Effector CD8-positive, alpha-beta T cell (primary cell): ENCODE measurements around the gene LCNL1.

Experiments used
- DNase-seq: peaks from one replicate; lab custom pipeline; 2025; lab: John Stamatoyannopoulos, UW
- total RNA-seq, 4 experiments: gene quantifications; one replicate each; lab custom pipeline; 2026; lab: John Stamatoyannopoulos, UW

LCNL1 gene
- total RNA-seq: 0 to 1.3 (median 0.09) reads per million in 4 experiments

DNA sequence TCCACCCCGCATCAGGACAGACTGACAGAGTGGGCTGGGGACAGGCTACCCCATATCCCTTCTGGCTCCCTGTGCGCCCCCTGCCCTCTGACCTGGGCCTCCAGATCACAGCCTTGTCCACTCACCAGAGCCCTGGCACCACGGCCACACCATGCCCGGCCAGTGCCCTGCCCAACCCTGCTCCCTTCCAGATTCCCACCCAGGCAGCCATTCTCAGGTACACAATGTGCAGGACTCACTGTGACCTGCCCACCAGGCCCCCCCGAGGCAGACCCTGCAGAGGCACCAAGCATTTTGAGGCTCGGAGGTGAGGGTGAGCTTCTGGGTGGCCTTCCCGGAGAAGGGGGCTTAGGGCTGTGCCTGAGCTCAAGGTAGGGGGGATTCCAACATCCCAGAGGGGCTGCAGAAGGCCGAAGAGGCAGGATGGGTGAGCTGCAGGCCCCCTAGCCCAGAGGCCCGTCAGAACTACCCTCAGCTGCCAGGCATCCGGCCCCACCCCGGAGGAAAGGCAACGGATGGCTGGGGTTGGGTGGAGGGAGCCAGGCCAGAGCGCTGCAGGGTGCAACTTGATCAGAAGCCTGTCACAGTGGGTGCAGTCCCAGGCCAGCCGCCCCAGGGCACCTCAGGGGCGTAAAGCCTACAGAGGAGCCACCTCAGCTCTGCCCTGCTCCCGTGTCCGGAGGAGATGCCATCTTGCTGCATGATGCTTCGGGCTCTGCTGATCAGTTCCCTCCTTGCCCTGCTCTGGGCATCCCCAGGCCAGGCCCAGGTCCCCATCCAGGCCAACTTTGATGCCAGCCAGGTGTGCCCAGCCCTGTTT, at the start of gene LCNL1:
LCNL1 (plus strand) TSS at position 762 of the 820 bp plus-strand sequence. CDS start 594 bp downstream, outside the sequence.
- no peak for DNase-seq

DNA sequence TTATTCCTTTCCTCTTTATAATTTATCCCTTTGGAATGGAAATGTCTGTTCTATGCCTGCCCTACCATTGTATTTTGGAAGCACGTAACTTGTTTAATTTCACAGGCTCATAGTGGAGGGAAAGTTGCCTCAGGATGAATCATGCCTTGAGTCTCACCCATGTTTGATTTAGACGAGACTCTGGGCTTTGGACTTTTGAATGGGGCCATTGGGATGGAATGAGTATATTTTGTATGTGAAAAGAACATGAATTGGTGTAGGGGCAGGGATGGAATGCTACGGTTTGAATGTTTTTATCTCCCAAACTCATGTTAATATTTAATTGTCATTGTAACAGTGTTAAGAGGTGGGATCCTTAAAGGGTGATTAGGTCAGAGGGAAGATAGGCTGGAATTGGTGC, 48.5 kb upstream of the LCNL1 start:
- DNase-seq: no peak

DNA sequence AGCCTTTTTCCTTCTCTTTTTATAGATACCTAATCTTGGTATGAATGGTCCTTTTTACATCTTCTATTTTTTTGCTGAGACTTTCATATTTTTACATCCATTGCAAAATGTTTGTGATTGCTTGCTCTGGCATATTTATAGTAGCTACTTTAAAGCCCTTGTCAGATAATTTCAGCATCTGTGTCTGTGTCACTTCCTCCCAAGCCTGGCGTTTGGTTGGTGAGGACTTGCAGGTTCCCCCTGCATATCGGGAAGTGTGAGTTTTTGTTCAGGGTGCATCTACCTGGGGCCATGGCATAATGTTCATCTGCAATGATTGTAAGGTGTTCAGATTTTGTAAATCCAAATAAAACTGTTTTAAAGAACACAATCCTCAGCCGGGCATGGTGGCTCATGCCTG, 47.1 kb upstream of the LCNL1 start:
- no peak for DNase-seq

DNA sequence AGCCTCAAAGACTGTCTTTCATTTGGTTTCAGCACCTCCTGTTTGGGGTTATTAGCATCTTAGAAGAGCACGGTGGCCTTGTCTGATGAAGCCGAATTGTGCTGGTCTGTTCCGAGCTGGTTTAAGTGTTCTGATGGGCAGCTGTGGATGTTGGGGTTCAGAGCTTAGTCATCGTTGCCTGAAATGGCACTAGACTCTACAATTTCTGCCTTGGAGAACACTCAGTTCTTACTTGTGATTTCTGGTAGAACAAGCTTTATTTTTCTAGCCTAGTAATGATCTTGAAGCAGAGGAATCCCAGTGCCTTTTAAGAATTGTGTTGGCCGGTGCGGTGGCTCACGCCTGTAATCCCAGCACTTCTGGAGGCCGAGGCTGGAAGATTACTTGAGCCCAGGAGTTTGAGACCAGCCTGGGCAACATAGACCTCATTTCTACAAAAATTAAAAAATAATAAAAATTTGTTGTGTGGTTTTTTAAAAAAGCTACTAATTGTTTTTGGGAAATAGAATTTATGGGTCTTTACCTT, 46.1 kb upstream of the LCNL1 start:
- DNase-seq: no peak

DNA sequence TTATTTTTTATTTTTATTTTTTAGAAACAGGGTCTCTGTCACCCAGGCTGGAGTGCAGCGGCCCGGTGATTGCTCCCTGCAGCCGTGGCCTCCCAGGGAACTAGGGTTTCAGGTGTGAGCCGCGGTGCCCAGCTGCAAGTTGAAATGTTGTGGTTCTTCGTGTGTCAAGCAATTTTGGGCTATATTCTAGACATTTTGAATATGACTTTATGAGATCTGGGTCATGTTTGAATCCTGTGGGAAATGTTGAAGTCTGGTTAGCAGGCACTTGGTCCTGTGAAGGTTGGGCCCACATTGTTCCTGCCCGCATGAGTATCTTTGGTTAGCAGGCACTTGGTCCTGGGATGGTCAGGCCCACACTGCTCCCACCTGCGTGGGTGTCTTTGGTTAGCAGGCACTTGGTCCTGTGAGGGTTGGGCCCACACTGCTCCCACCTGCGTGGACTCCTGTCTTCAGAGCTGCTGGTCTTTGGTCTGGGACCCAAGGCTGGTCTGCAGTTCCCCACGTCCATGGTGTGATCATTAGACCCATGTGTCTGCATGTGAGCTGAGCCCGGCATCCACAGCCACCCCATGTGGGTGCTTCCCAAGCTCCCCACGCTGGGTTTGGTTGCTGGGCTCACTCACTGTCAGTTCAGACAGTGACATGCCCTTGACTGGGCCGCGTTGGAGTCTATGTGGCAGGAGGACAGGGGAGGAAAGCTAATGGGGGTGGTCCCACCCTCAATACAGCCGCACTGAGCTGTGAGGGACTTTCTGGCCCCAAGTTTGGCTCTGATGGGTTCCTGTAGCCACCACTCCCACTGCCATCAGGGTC, 45.4 kb upstream of the LCNL1 start:
- DNase-seq: no peak

DNA sequence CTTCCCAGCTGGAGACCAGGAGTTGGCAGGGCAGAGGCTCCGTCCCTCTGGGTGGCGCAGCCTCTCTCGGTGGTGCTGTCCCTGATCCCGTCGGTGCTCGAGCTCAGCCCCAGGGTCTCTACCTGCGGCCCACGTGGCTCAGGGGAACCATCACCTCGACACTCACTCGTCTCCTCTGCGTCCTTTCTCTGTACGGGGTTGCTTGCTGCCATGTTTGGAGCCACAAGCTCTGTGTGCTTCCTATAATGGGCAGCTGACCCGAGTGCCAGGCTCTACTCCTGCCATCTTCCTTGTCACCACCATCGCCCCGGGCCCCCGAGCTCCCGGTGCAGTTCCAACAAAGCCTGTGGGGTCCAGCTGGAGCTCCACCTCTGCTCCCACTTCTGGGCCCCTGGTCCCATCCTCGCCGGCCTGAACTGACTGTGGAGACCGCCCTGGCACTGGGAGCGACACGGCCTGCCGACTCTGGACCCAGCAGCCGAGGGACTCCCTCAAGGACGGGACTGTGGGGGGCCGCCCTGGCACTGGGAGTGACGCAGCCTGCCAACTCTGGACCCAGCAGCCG, 43.3 kb upstream of the LCNL1 start:
- no peak for DNase-seq

DNA sequence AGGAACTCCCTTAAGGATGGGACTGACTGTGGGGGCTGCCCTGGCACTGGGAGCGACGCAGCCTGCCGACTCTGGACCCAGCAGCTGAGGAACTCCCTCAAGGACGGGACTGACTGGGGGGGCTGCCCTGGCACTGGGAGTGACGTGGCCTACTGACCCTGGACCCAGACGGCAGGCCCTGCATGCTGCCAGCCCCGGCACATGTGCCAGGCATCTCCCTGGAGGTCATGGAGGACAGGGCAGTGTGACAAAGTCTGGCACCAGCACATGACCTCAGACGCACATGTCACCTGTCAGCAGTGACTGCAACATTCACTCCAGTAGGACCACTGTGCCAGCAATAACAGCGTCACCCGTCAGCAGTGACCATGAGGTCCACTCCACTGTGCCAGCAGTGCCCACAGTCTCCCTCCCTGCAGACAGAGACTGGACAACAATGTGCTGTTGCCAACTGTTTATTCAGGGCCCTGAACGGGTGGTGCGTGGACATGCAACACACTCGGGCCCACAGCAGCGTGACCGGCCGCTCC, 42.7 kb upstream of the LCNL1 start:
- DNase-seq: no peak

DNA sequence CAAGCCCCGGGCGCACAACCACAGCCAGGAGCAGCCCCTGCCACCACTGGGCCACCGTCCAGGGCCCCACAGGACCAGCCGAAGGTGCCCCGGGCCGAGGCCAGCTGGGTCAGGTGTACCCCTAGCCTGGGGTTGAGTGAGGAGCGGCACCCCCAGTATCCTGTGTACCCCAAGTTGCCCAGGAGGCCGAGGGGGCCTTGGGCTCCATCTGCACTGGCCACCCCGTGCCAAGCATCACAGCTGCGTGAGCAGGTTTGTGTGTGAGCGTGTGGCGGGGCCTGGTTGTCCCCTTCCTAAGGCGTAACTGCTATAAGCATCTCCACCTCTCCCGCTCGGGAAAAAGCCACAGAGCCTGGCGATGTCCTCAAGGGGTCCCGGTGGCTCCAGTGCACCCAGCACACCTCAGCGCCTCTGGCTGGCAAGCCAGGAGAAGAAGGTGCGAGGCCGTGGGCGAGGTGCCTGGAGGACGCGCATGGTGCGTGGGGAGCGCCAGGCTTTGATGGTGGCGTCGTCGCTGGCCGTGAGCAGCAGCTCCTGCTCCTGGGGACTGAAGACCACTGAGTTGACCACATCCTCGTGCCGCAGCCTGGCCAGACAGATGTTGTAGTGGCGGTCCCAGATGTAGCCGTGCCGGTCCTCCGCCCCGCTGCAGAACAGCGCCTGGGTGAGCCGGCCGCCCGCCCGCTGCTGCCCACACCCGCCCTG, 42.1 kb upstream of the LCNL1 start:
- no peak for DNase-seq

DNA sequence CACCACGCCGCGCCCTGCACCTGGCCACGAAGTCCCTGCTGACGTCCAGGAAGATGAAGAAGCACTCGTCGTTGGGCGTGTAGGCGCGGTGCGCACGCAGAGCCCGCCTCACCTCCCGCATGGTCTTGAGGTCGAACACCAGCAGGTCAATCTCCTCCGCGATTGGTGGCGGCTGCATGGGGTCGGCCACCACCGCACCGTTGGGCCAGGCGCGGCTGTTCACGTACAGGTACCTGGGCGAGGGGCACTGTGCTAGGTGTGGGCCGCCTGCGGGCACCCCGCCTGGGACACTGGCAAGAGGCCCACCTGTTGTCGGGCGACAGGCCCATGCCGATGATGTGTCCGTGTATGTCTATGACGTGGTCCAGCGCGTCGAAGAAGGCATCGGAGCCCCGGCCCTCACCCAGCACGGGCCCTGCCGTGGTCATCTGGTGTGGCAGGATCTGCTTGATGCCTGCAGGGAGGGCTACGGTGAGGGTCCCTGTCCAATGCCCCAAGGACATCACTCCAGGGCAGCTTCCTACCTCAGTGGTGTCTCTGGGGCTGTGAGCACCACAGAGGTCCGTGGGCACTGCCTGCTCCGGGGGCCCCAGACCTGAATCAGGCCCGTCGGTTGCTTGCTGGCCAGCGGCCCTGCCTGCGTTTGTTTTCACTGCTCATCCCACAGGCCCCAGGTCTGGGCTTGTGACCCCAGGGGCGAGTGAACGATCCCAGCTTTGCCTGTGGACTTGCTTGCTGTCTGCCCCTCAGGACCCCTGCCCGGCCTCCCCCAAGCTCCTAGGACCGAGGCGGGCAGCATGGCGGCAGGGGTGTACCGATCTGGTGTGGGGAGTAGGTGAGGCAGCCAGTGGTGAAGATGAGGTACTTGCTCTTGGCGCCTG, 41.3 kb upstream of the LCNL1 start:
- no peak for DNase-seq

DNA sequence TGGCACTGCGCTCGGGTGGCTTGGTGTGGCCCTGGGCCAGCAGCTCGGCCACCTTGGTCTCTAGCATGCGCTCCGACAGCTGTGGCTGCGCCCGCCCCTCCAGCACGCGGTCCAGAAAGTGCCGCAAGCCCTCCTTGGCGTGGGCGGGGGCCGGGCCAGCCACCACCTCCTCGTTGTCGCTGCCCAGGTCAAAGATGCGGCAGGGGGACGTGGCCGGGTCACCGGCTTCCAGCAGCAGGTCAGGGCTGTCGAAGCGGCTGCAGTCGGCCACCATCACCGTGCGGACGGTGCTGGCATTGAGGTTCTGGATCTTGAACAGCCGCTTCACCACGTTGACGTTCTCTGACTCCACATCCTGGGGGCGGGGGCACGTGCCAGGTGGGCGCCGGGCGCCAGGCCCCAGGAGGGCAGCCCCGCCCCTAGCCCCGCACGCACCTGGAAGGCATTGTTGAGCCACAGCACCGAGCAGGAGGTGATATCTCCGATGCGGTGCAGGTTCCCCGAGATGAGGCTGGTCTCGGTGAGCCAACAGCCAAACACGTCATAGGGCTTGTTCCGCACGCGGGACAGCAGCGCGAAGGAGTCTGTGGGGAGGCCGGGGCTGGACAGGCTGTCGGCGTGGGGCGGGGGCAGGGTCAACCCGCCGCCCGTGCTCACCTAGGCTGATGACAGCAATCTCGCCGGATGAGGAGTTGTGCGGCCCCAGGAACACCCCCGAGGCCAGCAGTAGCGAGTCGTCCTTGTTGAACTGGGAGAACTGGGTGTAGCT, 40.5 kb upstream of the LCNL1 start:
- DNase-seq: no peak

DNA sequence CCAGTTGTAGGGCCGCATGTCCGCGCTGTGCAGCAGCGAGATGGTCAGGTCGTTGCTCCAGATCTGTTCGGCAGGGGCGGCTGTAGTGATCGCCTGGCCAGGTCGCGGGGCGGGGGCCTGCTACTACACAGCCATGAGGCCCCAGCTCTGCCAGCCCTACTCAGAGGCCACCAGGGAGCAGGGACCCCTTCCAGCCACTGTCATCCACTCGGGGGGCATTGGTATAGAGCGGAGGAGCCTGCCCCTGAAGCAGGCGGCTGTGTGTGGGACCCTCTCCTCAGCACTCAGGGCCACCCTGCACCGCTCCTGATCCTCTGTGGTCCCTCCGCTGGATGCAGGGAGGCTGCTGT, 39.9 kb upstream of the LCNL1 start:
- DNase-seq: no peak

DNA sequence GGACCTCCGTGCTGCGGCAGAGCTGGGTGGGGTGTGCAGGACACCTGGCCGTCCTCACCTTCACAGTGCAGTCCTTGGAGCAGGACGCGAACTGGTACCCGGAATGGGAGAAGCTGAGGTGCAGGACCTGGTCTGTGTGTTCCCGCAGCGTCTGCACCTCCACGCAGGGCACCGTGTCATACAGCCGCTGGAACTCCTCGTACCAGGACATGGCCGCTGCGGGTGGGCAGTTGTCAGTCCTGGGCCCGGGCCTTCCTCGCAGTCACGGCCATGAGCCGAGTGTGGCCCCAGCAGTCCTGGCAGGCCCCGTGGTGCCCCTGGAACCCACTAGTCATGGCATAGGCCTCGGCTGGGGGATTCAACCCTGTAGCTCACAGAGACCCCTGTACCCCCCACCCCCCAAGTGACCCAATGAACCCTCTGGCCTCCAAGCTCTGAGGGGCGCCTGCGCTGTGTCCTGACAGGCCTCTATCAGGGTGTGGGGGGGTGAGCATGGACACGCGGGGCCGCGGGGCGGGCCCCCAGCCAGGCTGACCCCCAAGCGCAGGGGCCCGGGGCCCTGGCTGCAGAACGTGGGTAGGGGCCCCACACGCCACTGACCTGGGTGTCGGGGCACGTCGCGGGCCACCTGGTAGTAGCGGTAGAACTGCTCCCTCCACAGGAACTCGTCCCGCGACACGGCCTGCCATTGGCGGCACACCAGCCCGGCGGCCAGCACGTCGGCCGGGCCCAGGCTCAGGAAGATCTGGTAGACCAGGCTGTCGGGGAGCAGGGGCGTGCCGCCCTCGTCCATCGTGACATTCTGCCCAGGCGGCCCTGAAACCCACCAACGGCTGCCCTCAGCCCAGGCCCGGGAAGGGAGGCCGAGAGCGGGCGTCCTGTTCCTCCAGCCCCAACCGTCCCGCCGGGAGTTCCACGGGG, 39.2 kb upstream of the LCNL1 start:
- DNase-seq: no peak

DNA sequence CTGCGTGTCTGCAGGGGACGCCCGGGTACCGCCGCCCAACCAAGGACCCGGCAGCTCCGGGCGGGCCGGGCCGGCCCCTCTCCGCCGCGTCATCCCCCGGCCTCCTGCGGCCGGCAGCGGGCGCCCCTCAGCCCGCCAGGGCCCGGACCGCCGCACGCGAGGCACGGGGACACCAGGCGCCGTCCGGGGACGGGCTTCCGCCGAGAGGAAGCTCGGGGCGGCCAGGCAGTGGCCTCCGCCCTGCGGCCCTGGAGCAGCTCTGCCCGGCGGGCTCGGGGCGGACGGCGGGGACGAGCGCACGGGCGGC, 38.6 kb upstream of the LCNL1 start:
- no peak for DNase-seq

DNA sequence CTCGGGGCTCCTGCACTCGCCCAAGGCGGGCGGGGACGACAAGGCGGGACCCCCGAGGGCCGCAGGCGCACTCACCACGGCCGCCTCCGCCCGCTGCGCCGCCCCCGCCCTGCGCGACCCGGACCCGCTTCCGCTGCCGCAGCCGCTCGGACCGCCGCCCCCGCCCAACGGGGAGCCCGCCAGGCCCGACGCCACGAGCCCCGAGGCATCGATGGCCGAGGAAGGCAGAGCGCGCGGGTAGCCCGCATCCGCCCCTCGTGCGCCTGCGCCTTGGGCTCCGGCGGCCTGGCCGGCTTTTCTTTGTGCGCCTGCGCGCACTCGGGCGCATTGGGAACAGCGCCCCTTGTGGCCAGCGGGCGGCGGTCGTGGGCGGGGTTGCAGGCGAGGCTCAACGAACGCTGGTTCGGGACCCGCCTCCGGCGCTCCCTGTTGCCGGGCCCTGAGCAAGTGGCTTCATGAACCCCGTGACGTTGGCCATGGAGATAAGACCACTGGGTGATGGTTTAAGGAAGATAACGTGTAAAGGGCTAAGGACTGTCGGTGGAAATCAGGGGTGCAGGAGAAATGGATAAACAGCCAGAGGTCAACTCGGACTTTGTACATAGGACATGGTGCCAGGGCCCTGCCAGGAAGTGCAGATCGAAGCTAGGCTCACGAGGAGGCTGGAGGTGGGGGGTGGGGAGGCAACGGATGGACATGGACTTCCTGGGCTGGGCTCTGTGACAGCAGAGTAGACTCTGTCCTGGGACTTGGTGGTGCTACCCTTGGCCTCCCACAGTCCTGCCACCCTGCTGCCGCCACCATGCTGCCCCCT, 38.1 kb upstream of the LCNL1 start, which contains the start of the genes C8G and FBXW5:
C8G (plus strand) TSS at position 725 of the 814 bp plus-strand sequence; CDS start at position 803, 78 bp downstream.
FBXW5 (minus strand) TSS at position 220 of the 814 bp plus-strand sequence. CDS start 655 bp downstream, outside the sequence.
- DNase-seq: peak; percentile 90

DNA sequence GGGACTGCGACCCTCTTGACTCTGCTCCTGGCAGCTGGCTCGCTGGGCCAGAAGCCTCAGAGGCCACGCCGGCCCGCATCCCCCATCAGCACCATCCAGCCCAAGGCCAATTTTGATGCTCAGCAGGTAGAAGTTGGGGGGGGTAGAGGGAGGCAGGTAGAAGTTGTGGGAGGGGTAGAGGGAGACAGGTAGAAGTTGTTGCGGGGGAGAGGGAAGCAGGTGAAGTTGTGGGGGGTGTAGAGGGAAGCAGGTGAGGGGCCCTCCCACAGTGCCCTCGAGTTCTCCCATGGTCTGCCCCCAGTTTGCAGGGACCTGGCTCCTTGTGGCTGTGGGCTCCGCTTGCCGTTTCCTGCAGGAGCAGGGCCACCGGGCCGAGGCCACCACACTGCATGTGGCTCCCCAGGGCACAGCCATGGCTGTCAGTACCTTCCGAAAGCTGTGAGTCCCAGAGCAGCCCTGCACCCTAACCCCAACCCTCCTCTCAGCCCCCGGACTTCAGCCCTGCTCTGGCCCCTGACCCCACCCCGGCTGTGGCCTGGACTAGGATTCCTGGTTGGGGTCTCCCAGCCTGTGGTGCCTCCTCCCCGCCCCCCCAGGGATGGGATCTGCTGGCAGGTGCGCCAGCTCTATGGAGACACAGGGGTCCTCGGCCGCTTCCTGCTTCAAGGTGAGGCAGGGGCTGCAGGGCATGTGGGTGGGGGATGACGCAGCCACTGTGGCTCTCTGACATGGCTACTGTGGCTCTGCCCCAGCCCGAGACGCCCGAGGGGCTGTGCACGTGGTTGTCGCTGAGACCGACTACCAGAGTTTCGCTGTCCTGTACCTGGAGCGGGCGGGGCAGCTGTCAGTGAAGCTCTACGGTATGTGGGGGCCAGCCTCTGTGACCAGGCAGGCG, 37.2 kb upstream of the LCNL1 start:
- no peak for DNase-seq

DNA sequence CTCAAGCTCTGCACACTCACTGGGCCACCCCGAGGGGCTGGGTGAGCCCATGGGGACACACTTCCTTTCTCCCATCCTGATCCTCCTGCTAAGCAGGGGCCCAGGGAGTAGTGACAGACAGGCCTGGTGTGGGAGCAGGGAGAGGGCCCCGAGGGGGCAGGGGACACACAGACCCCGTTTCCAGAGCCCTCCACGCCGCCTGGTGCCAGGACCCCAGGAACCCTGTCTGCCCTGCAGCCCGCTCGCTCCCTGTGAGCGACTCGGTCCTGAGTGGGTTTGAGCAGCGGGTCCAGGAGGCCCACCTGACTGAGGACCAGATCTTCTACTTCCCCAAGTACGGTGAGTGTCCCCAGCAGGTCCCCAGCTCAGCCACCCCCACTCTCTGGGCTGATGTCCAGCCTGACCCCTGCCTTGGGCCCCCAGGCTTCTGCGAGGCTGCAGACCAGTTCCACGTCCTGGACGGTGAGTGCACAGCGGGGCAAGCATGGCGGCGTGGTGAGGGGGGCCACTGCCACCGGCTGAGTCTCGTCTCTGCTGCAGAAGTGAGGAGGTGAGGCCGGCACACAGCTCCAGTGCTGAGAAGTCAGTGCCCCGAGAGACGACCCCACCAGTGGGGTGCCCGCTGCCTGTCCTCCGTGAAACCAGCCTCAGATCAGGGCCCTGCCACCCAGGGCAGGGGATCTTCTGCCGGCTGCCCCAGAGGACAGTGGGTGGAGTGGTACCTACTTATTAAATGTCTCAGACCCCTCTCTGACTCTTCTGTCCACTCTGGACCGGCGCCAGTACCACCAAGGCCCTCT, 36.4 kb upstream of the LCNL1 start:
- DNase-seq: no peak
